HCT116 (cell line): ENCODE results near the gene TESK1.

Source experiments
- FOSL1 ChIP-seq: IDR thresholded peaks from 2 replicates; pipeline ENCODE4 v1.6.1; 2012; ENCODE audit warnings: low read depth
- JUND ChIP-seq: IDR thresholded peaks from 2 replicates; pipeline ENCODE4 v1.6.1; 2012
- POLR2AphosphoS5 ChIP-seq: IDR thresholded peaks from 2 replicates; pipeline ENCODE4 v1.6.1; 2011; ENCODE audit warnings: mild to moderate bottlenecking, low read depth, low read length, moderate library complexity
- ZNF274 ChIP-seq: fragments of 200-500 bp; sonication (Bioruptor generic); IDR thresholded peaks from 2 replicates; pipeline ENCODE4 v1.6.1; 2014; ENCODE audit warnings: mild to moderate bottlenecking, low read depth, low read length, inconsistent platforms
- TF ChIP-seq, protein P1 (sequence below), 3 experiments: fragments of 200-600 bp in 1 of 3; sonication (generic) in 1 of 3; IDR thresholded peaks in 2 of 3; conservative IDR thresholded peaks in 1 of 3; 2 replicates each; pipeline ENCODE4 v1.5.1; 2012 to 2017; ENCODE audit warnings: low read depth in 2 of 3, low read length in 2 of 3, antibody characterized with exemption in 1 of 3, borderline replicate concordance in 1 of 3, control low read depth in 1 of 3, mild to moderate bottlenecking in 1 of 3, mixed read lengths in 1 of 3, mixed run types in 1 of 3, moderate library complexity in 1 of 3; ENCODE audit not compliant: insufficient read depth in 1 of 3

DNA sequence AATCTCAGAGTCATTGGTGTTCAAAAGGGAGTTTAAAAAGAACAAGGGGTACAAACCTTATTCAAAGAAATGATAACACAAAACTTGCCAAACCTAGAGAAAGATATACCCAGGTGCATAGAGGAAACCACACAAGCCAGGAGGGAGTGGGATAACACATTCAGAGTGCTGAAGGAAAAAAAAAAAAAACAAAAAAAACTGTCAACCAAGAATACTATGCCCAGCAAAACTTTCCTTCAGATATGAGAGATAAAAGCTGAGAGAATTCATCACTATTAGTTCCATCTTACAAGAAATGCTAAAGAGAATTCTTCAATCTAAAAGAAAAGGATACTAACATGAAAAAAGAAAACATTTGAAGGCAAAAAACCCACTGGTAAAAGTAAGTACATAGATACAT is 11.5 kb upstream of the TESK1 start:
- TF ChIP-seq JUND (no peak), POLR2AphosphoS5 (no peak), FOSL1 (no peak), ZNF274 (no peak)
- TF ChIP-seq, protein P1, sequence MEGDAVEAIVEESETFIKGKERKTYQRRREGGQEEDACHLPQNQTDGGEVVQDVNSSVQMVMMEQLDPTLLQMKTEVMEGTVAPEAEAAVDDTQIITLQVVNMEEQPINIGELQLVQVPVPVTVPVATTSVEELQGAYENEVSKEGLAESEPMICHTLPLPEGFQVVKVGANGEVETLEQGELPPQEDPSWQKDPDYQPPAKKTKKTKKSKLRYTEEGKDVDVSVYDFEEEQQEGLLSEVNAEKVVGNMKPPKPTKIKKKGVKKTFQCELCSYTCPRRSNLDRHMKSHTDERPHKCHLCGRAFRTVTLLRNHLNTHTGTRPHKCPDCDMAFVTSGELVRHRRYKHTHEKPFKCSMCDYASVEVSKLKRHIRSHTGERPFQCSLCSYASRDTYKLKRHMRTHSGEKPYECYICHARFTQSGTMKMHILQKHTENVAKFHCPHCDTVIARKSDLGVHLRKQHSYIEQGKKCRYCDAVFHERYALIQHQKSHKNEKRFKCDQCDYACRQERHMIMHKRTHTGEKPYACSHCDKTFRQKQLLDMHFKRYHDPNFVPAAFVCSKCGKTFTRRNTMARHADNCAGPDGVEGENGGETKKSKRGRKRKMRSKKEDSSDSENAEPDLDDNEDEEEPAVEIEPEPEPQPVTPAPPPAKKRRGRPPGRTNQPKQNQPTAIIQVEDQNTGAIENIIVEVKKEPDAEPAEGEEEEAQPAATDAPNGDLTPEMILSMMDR (IDR thresholded peaks at IDR 0.05 in 2 of 3, conservative IDR thresholded peaks at IDR 0.05 in 1 of 3; ENCODE audit: borderline replicate concordance in 1 of 3, insufficient read depth in 1 of 3, low read depth in 2 of 3, low read length in 2 of 3) = no peak
